Panc1 (cell line): ENCODE measurements around the gene SNRPA1. TPM values are rescaled to one million over a fixed set of nuclear protein-coding genes. Genes with fewer than 3 reads are reported as not detected.

Experiments used
- ATAC-seq: fragments of 200-7000 bp; cut with Tn5 transposase; 2 replicates; pipeline ENCODE4 v1.9.1; 2020; ENCODE audit warnings: mild to moderate bottlenecking, moderate library complexity
- BruUV-seq: library from RNA; stranded (reverse); fragments of 400-500 nt; replicated peaks from 2 replicates; lab custom pipeline; 2021; lab: Mats Ljungman, UMichigan
- CTCF ChIA-PET: fragments of 300-600 bp; sonication (Branson Sonifier 250); formaldehyde crosslinking; loops from one replicate; lab custom pipeline; 2022; ENCODE audit warnings: antibody characterized with exemption; lab: Charles Lee
- POLR2A ChIA-PET: fragments of 300-600 bp; sonication (Branson Sonifier 250); formaldehyde crosslinking; loops from one replicate; lab custom pipeline; 2022; ENCODE audit warnings: antibody characterized with exemption; lab: Charles Lee
- DNase-seq: peaks from one replicate; pipeline ENCODE4 v3.0.0-alpha.2; 2010; ENCODE audit warnings: low read depth, low spot score
- H3K27ac ChIP-seq: 2 replicates; pipeline ENCODE4 v1.5.1; 2011; ENCODE audit warnings: mild to moderate bottlenecking, low read length, inconsistent platforms
- H3K27me3 ChIP-seq: fragments of 200-500 bp; sonication (Bioruptor generic); 2 replicates; pipeline ENCODE4 v1.6.0; 2014; ENCODE audit warnings: low read length, inconsistent platforms; ENCODE audit not compliant: control insufficient read depth, insufficient read depth
- H3K36me3 ChIP-seq: fragments of 200-500 bp; sonication (Bioruptor generic); 2 replicates; pipeline ENCODE4 v1.5.1; 2014; ENCODE audit warnings: inconsistent platforms, mild to moderate bottlenecking, low read length, moderate library complexity; ENCODE audit not compliant: control insufficient read depth, insufficient read depth
- H3K4me1 ChIP-seq: 2 replicates; pipeline ENCODE4 v1.5.1; 2011; ENCODE audit warnings: inconsistent platforms, mild to moderate bottlenecking, low read length, moderate library complexity; ENCODE audit not compliant: control insufficient read depth, insufficient read depth
- H3K4me3 ChIP-seq, 2 experiments: 2 replicates each; pipeline ENCODE4 v1.5.1; 2011 to 2012; ENCODE audit warnings: low read depth in 2 of 2, low read length in 2 of 2, mild to moderate bottlenecking in 2 of 2, inconsistent platforms in 1 of 2, moderate library complexity in 1 of 2
- H3K9me3 ChIP-seq: fragments of 200-500 bp; sonication (Bioruptor generic); 2 replicates; pipeline ENCODE4 v1.5.1; 2014; ENCODE audit warnings: low read depth, mild to moderate bottlenecking, inconsistent platforms, low read length, moderate library complexity; ENCODE audit not compliant: control insufficient read depth, insufficient read depth
- POLR2AphosphoS5 ChIP-seq: IDR thresholded peaks from 2 replicates; pipeline ENCODE4 v1.6.1; 2012; ENCODE audit warnings: mild to moderate bottlenecking, low read depth, low read length, moderate library complexity
- REST ChIP-seq, 2 experiments: IDR thresholded peaks; 2 replicates each; pipeline ENCODE4 v1.6.1; 2011 to 2012; ENCODE audit warnings: low read depth in 2 of 2, control low read depth in 1 of 2, low read length in 1 of 2, mild to moderate bottlenecking in 1 of 2, moderate library complexity in 1 of 2; ENCODE audit not compliant: insufficient read depth in 1 of 2
- SIN3A ChIP-seq: IDR thresholded peaks from 2 replicates; pipeline ENCODE4 v1.6.1; 2012; ENCODE audit warnings: low read depth, mild to moderate bottlenecking, low read length, moderate library complexity, borderline replicate concordance; ENCODE audit not compliant: insufficient read depth
- TCF7L2 ChIP-seq: IDR thresholded peaks from 2 replicates; pipeline ENCODE4 v1.6.1; 2011; ENCODE audit warnings: mild to moderate bottlenecking, low read depth, low read length, inconsistent platforms
- in situ Hi-C: cut with HindIII; loops from 2 replicates; pipeline ENCODE4 v1.10.0; 2016; ENCODE audit warnings: low sequenced_read_pairs, low pct_unique_long_range_greater_than_20kb
- intact Hi-C: fragments of 100-400 bp; cut with micrococcal nuclease; formaldehyde crosslinking; loops from one replicate; pipeline ENCODE4 v1.10.0; 2022; ENCODE audit not compliant: unreplicated experiment
- total RNA-seq: library from RNA; stranded (reverse); gene quantifications from one replicate; pipeline ENCODE4 v1.2.1, GENCODE V29; 2021; ENCODE audit not compliant: unreplicated experiment
- TF ChIP-seq, protein P1 (sequence below): fragments of 450-650 bp; IDR thresholded peaks from 2 replicates; pipeline ENCODE4 v1.5.1; 2017; ENCODE audit warnings: mild to moderate bottlenecking

Gene SNRPA1
- total RNA-seq, 1 experiment from 2014 or later = 98.0 TPM

- no TSS peak for BruUV-seq
- Histone ChIP-seq H3K36me3 (peaks cover 30% of the 10 kb centered on the region), H3K9me3 (no peaks in the 10 kb centered on the region), H3K4me1 (peaks cover 17% of the 10 kb centered on the region), H3K4me3 (peak overlapping the region; percentile 62 to 97), H3K27ac (peak overlapping the region; percentile 76), H3K27me3 (no peaks in the 10 kb centered on the region)
- ATAC-seq (peak; percentile 7; the same call in 1 of the 2 replicates), DNase-seq (no peak)
- in situ Hi-C loops = no loop called here
- POLR2A ChIA-PET = no interaction called here
- intact Hi-C loops = no loop called here
- CTCF ChIA-PET = interaction anchor here (1.8 kb wide), 1 partner anchor 11 kb away, joined by 5 read pairs; no protein-coding TSS in a partner anchor
- TF ChIP-seq TCF7L2 (no peak), POLR2AphosphoS5 (no peak), REST (IDR thresholded peaks at IDR 0.05; ENCODE audit: insufficient read depth in 1 of 2, low read depth in 2 of 2, low read length in 1 of 2) (no peak), SIN3A (no peak)
- TF ChIP-seq, protein P1, sequence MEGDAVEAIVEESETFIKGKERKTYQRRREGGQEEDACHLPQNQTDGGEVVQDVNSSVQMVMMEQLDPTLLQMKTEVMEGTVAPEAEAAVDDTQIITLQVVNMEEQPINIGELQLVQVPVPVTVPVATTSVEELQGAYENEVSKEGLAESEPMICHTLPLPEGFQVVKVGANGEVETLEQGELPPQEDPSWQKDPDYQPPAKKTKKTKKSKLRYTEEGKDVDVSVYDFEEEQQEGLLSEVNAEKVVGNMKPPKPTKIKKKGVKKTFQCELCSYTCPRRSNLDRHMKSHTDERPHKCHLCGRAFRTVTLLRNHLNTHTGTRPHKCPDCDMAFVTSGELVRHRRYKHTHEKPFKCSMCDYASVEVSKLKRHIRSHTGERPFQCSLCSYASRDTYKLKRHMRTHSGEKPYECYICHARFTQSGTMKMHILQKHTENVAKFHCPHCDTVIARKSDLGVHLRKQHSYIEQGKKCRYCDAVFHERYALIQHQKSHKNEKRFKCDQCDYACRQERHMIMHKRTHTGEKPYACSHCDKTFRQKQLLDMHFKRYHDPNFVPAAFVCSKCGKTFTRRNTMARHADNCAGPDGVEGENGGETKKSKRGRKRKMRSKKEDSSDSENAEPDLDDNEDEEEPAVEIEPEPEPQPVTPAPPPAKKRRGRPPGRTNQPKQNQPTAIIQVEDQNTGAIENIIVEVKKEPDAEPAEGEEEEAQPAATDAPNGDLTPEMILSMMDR = no peak
These were observed 17.0 kb downstream of the SNRPA1 start for GRCh38 chr15:101277943-101278564.

DNA sequence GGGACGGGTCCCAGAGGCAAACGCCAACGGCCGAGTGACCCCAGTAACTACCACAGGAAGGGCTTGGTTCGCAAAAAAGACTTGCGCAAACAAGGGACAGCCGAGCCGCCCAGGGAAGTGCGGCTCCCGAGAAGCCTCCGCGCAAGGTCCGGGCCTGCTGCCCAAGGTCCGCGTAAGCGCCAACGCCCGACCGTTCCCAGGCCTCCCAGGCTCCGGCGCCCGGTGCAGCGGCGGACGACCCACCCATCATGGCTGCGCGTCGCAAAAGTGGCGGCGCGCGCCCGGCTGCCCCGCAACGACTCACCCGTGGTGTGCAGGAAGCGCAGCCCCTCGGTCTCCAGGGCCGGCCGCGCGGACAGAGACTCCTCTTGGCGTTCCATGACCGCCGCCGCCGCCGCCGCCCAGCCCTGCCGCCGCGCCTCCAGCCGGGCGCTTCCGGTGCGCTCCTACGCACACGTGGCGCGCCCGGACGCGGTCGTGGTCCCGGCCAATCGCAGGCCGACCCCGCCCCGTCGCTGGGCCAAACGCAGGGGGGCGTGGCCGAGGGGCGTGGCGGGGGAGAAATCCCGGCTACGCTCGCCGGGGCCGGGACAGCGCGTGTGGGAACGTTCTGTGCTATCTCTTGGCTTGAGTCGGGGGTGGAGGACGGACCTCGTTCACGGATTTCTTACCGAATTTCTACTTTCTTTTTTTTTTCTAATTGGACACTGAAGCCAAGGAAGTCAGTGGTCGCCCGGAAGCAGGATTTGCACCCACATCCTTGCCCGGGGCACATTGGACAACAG, 17.8 kb downstream of the SNRPA1 start, which contains the start of gene SELENOS:
Gene SELENOS, minus strand, starts transcription at position 448 of the 785 bp plus-strand sequence. Its CDS starts 68 bp downstream, at position 380.
- ATAC-seq = peak; percentile 98
- CTCF ChIA-PET = interaction anchor here (1.8 kb wide), 1 partner anchor 12 kb away, joined by 5 read pairs; no protein-coding TSS in a partner anchor
- POLR2A ChIA-PET = no interaction called here
- H3K4me3 ChIP-seq = peak within 1 kb of the TSS; percentile 89 to 97
- no peaks in the 10 kb centered on the region for H3K9me3 ChIP-seq
- TF ChIP-seq, protein P1 = no peak
- TF ChIP-seq POLR2AphosphoS5 = peak; percentile 60
- peak; percentile 92; the same call in 1 of the 2 replicates for TF ChIP-seq SIN3A
- peaks cover 33% of the 10 kb centered on the region for H3K36me3 ChIP-seq
- peak within 1 kb of the TSS; percentile 94 for H3K27ac ChIP-seq
- H3K4me1 ChIP-seq = peaks cover 17% of the 10 kb centered on the region
- intact Hi-C loops (no loop called here), in situ Hi-C loops (no loop called here)
- no peak for DNase-seq
- no peaks in the 10 kb centered on the region for H3K27me3 ChIP-seq
- BruUV-seq = no TSS peak
